Measurements from ENCODE around the gene GALNT9.

DNA sequence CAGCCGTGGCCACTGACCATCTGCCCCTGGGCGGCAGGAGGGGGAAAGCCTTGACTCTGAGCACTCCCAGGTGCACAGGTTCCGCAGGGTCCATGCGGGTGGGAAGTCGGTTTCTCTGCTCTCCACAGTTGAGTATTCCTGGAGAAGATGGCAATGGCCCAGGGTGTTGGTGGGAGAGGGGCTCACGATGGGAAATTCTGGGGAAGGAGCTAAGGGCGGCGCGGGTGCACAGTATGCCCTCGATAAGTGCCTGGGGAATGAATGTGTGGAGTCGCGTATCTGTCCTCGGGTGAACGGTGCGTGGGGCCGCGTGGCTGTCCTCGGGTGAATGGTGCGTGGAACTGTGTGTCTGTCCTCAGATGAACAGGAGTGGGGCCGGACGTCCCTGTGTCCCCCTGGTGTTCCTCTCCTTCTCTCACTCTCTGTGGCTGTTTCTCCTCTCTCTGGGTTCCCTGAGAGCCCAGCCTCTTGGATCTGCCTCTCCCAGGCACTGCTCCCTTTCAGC is 147.1 kb downstream of the GALNT9 start:
- TF ChIP-seq, protein P1, sequence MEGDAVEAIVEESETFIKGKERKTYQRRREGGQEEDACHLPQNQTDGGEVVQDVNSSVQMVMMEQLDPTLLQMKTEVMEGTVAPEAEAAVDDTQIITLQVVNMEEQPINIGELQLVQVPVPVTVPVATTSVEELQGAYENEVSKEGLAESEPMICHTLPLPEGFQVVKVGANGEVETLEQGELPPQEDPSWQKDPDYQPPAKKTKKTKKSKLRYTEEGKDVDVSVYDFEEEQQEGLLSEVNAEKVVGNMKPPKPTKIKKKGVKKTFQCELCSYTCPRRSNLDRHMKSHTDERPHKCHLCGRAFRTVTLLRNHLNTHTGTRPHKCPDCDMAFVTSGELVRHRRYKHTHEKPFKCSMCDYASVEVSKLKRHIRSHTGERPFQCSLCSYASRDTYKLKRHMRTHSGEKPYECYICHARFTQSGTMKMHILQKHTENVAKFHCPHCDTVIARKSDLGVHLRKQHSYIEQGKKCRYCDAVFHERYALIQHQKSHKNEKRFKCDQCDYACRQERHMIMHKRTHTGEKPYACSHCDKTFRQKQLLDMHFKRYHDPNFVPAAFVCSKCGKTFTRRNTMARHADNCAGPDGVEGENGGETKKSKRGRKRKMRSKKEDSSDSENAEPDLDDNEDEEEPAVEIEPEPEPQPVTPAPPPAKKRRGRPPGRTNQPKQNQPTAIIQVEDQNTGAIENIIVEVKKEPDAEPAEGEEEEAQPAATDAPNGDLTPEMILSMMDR (IDR thresholded peaks at IDR 0.05), result no peak
- TF ChIP-seq ZFX (IDR thresholded peaks at IDR 0.05; ENCODE audit: borderline replicate concordance), result no peak

All from 22Rv1 (cell line).